ENCODE results near the gene TGIF1. TPM values are rescaled to one million over a fixed set of nuclear protein-coding genes. Genes with fewer than 3 reads are reported as not detected.
A peak's percentile ranks its signal among the peaks of the same experiment; 100 is the strongest.

TGIF1 gene
- polyA plus RNA-seq, 3 donors: 81.7 to 100 (median 88.2) TPM

GRCh38 chr18:3480827-3481573, 31.0 kb downstream of the TGIF1 start:
- DNase-seq (ENCODE audit: low read depth in 3 of 3, low spot score in 2 of 3): no peak

GRCh38 chr18:3481696-3482210, 31.8 kb downstream of the TGIF1 start:
- DNase-seq (ENCODE audit: low read depth in 3 of 3, low spot score in 2 of 3): peak in 1 of 3 donors; percentile 38

GRCh38 chr18:3482258-3482657, 32.3 kb downstream of the TGIF1 start:
- DNase-seq (ENCODE audit: low read depth in 3 of 3, low spot score in 2 of 3): no peak

DNA sequence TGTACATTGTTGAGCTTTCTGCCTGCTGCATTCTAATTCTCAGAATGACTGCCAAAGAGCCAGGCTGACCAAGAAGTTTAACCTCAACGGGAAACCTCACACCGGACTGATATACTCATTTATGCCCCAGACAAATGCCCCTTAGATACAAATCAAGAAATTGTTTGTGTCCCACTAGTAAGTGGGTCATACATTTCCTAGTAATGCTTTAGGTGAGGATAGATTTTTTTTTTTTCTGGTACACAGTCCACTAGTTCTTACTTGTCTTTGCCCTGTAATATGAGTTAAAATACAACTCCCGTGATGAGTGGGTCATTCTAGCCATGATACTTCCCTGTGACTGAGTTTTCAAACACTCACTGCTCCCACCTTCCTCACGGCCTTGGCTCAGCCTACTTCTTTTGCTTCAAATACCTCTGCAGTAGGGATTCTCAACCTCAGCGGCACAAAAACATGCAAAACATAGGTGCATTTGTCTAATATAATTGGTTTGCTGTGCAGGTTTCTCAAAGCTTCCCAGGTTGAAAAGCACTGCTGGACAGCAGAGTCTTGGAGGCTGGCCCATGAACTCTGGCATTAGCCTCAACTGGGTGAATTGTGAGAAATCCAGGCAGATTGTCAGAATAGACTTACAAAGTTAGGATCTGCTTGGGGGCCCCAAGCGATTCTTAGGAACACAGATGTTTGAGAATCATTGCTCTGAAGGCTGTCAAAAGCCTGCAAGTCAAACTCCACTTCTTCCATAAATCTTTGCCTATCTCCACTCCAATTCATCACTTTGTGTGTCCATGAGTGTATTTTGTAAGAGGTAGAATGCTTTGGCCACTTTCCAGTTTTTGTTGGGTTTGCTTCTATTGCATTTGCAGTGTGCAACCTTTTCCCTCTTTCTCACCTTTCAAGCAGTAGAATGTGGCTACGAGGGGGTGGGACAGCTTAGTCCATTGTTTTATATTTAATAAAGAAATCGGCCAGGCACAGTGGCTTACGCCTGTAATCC, 35.5 kb downstream of the TGIF1 start:
- no peak for DNase-seq (ENCODE audit: low read depth in 3 of 3, low spot score in 2 of 3)

DNA sequence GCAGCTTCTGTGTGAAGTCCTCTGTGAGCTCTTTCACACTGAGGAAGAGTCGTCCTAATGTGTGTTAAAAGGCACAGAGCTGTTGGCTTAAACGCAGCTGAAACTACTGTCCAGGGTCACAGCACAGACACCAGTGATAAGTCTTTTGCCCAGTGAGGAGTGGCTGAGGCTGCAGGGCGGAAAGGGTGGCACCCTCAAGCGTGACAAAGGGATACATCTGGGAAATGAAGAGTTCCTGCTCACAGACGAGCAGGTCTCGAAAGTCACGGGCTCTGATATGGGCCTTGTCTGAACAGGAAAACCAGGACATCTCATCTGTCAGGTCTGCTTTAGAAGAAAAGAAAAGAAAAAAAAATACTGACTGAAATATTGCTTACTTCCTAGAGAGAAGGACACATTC, 36.5 kb downstream of the TGIF1 start:
- no peak for DNase-seq (ENCODE audit: low read depth in 3 of 3, low spot score in 2 of 3)

GRCh38 chr18:3489462-3489861, 39.5 kb downstream of the TGIF1 start:
- DNase-seq (ENCODE audit: low read depth in 3 of 3, low spot score in 2 of 3): no peak

- no peak for DNase-seq (ENCODE audit: low read depth in 3 of 3, low spot score in 2 of 3)
Observed at GRCh38 chr18:3491981-3492555, 42.1 kb downstream of the TGIF1 start.

GRCh38 chr18:3492721-3493120, 42.7 kb downstream of the TGIF1 start:
- DNase-seq (ENCODE audit: low read depth in 3 of 3, low spot score in 2 of 3): no peak

DNA sequence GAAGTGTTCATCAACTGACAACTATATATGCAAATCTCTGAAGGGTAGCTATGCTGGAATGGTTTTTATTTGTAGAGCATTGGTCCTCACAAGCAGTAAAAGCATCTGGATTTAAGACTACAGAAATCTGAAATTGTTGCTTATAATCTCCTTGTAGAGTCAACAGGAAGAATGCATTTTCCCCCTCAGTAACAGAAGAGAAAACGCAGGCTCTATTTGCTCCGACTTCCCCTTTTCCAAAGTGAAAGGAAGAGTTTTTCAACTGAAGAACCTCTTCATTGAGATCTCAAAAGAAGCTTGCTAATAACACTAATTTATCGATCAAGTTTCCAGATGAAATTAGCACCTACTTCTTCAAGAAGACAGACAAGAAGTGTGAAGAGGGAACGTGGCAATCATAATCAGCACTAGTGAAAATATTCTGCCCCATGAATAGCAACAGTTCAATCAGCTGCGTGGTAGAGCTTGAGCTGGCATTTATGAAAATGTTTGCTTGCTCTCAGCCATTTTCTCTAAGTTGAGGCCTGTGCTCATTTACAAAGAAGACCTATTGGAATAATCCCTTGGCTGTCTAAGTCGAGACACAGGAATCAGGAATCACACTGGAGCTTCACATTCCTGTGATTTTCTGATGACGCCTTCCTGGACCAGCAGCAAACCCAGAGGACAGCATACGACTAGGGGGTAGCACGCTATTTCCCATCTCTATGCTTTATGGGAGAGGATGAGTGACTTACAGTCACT, 43.7 kb downstream of the TGIF1 start:
- no peak for DNase-seq (ENCODE audit: low read depth in 3 of 3, low spot score in 2 of 3)

DNA sequence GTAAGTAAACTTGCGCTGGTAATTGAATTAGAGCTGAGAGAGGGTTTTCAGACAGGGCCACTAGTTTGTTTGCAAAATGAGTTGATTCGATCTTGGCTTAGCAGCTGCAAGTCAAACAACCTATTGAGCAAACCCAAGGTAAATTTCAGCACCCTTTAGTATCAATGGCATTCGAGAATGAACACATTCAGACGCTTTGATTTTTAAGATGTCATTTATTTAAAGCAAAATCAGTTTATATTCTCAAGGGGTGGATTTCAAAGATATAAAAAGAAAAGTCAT, 44.2 kb downstream of the TGIF1 start:
- no peak for DNase-seq (ENCODE audit: low read depth in 3 of 3, low spot score in 2 of 3)

- DNase-seq (ENCODE audit: low read depth in 3 of 3, low spot score in 2 of 3): no peak
Observed at GRCh38 chr18:3494569-3494968, 44.6 kb downstream of the TGIF1 start.

DNA sequence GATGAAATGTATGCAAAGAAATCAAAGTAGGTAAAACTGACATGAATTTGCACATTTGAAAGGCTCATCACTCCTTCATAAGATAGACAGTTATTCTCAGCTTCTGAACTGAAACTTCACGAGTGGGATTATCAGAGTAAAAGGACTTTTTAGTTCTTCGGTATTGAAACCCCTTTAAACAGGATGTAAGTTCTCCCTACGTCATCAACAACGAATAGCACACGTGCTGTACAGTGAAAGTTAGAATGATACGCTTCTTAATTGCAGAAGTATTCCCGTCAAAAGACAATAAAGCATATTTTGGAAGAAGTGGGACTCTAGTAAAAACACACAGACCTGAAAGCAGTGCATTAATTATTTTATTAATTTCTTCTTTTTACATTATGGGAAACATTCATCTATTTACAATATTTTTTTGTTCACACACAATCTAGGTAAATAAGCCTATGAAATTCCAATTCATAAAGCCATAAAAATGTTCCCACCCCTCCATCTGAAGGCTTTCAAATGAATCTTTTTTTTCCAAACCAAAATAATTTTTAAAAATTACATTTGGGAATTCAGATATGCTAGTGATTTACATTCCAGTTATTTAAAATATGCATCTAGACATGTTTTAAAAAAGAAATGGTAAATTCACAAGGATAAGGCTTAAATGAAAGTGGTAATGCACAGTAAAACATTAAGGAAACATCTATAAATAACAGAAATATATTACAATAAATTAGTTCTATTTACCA, 45.9 kb downstream of the TGIF1 start:
- no peak for DNase-seq (ENCODE audit: low read depth in 3 of 3, low spot score in 2 of 3)

GRCh38 chr18:3498698-3499471, 48.9 kb downstream of the TGIF1 start:
- peak in 1 of 3 donors; percentile 16 for DNase-seq (ENCODE audit: low read depth in 3 of 3, low spot score in 2 of 3)

DNA sequence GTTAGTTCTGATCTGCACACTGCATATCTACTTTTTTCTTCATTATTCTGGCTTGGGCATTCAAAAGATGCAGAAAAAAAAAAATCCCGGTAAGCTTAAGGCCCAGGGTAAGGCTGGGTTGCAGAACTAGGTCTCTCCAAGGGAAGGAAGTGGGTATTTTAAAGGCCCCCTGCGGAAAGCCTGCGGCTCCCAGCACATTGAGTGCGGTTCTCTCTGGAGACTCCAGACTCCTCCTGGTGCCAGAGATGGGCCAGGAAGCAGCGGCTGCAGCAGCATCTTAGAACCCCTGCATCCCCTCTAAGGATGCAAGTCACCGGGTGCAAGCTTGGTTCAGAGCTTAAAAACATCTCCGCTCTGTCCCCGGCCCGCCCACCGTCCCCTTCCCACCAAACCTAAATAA, 49.5 kb downstream of the TGIF1 start:
- DNase-seq (ENCODE audit: low read depth in 3 of 3, low spot score in 2 of 3): no peak

DNA sequence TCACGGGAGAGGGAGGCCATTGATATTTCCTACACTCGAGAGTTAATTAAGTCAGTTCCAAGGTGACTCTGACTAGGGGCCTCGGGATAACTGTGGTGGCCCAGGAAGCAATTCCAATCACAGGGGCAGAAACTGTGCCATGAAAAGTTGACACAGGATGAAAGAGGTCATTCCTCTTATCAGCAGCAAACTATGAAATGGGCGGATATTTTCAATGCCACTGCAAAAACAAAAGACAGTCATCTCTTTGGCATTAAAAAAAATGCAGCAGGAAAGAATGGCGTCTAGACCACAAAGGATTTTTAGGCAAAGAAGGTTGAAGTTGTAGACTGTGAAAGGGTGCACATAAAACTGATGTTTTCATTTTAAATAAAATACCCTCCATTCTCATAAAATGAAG, 50.0 kb downstream of the TGIF1 start:
- no peak for DNase-seq (ENCODE audit: low read depth in 3 of 3, low spot score in 2 of 3)

DNA sequence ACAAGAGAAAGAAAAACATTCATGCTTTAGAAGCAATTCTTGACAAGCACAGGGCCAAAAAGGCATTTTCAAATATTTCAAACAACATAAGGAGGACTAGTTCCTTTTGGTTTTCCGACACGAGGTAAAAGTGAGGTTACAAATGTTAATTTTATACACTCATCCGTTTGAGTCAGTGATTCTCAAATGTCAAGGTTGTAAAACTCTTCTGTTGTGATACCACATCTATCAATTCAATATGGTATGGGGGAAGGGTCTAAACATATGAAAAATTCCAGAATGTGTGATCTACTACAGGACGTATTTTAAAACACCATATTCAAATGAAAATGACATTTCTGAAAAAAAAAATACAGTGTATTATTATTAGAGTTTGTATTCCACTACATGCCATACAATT, 52.7 kb downstream of the TGIF1 start:
- DNase-seq (ENCODE audit: low read depth in 3 of 3, low spot score in 2 of 3): no peak

DNA sequence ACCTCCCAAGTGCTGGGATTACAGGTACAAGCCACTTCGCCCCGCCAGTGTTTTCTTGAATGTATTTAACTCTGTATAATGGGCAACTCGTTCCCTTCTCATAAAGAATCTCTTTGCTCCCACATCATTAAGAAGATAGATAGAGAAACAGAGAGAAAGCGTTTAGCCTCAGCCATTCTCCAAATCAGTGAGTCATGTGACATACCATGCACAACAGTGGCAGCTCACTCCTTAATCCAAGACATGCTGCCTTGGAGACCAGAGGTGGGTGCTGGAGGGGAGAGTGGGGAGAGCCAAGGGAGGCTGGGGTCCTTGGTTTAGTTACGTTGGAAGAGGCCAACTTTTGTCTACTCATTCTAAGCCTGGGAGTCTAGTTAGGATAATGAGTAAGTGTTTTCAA, 54.7 kb downstream of the TGIF1 start:
- DNase-seq (ENCODE audit: low read depth in 3 of 3, low spot score in 2 of 3): no peak

DNA sequence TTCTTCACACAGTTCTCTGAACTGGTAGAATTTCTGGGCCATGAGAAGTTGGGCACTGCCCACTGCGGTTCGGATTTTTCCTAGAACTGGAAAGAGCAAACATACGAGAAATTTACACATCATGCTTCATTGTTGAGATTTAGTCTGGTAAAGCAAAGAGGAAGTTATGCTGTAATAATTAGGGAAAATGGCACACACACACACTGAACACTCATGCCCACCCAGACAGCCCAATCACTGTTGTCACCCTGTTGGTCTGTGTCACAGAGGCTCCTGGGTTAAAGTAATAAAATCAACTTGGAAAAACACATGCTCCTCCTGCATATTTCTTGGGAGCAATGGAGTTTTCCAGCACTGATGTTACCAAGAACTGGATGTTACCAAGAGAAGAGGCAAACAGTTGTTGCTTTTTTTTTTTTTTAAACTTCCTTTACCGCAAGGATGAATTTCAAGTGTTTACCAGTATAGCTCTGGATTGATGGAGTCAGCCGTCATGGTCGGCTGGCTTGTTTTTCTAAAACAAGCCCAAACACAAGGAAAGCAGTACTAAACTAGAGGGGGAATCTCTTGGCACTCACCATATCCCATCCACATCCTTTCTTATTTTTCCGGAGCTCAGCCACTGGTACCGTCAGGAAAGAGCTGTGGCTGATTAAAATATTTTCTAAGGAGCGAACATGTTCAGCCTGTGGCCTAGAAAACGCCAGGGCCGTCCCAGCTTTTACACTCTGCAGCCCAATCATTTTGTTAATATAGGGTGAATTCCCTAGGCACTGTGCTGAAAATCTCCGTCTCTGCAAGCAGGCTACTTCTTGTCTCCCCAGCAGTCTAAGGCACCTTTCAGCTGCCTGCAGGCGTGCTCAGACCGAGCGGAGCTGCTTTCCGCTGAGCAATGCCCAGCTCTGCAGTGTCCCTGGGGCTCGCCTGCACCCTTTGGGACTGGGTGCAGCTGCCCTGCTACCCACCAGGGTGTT, 58.9 kb downstream of the TGIF1 start:
- no peak for DNase-seq (ENCODE audit: low read depth in 3 of 3, low spot score in 2 of 3)
